Peyer's patch (tissue), 4 donors: Measurements from ENCODE around the gene BCAS3.

ENCODE experiments used
- CTCF ChIP-seq, 6 experiments: fragments of 450-650 bp in 4 of 6; fragments of 200-600 bp in 2 of 6; sonication (generic) in 1 of 6; IDR thresholded peaks; one replicate each; pipeline ENCODE4 v1.5.1; 2017 to 2019; ENCODE audit warnings: antibody characterized with exemption in 6 of 6, mild to moderate bottlenecking in 3 of 6, moderate library complexity in 1 of 6
- POLR2A ChIP-seq, 2 donors: fragments of 450-650 bp; IDR thresholded peaks; one replicate each; pipeline ENCODE4 v1.5.1; 2017; ENCODE audit warnings: antibody characterized with exemption in 2 of 2, mild to moderate bottlenecking in 2 of 2, moderate library complexity in 2 of 2

GRCh38 chr17:60743799-60744198 lies 66.1 kb downstream of the BCAS3 start:
- TF ChIP-seq CTCF (IDR thresholded peaks at IDR 0.05) (no peak), POLR2A (IDR thresholded peaks at IDR 0.05) (no peak)
